ENCODE measurements around the gene XPA.
"Not testable (repeated sequence)": the region's sequence is repeated elsewhere in the genome, so short reads cannot be mapped to it uniquely, and the experiment has no call there.

The XPA gene

GRCh38 chr9:97696803-97697601 is at the start of gene XPA:
Gene XPA (minus strand): TSS chr9:97697340. CDS start chr9:97697292, 48 bp downstream.
- H3K4me3 ChIP-seq (replicated peaks; ENCODE audit: low read depth, low read length) = peak within 1 kb of the TSS; percentile 80
- TF ChIP-seq CTCF (IDR thresholded peaks at IDR 0.05; ENCODE audit: low read length, missing control alignments) = no peak
- peak; percentile 94 for DNase-seq (ENCODE audit: low read depth)

- no peak overlapping the region for H3K4me3 ChIP-seq (replicated peaks; ENCODE audit: low read depth, low read length)
- no peak for TF ChIP-seq CTCF (IDR thresholded peaks at IDR 0.05; ENCODE audit: low read length, missing control alignments)
- DNase-seq (ENCODE audit: low read depth) = no peak
These were observed 47.9 kb upstream of the XPA start for GRCh38 chr9:97744710-97745708.

GRCh38 chr9:97744025-97744424 is 46.9 kb upstream of the XPA start:
- not testable (repeated sequence) for DNase-seq (ENCODE audit: low read depth); H3K4me3 ChIP-seq (replicated peaks; ENCODE audit: low read depth, low read length)

GRCh38 chr9:97742545-97742944 is 45.4 kb upstream of the XPA start:
- no peak for DNase-seq (ENCODE audit: low read depth)
- no peak for TF ChIP-seq CTCF (IDR thresholded peaks at IDR 0.05; ENCODE audit: low read length, missing control alignments)
- H3K4me3 ChIP-seq (replicated peaks; ENCODE audit: low read depth, low read length) = no peak overlapping the region

GRCh38 chr9:97741947-97742346 is 44.8 kb upstream of the XPA start:
- no peak overlapping the region for H3K4me3 ChIP-seq (replicated peaks; ENCODE audit: low read depth, low read length)
- no peak for DNase-seq (ENCODE audit: low read depth)
- TF ChIP-seq CTCF (IDR thresholded peaks at IDR 0.05; ENCODE audit: low read length, missing control alignments) = no peak

GRCh38 chr9:97740848-97741821 is 44.0 kb upstream of the XPA start:
- TF ChIP-seq CTCF (IDR thresholded peaks at IDR 0.05; ENCODE audit: low read length, missing control alignments) = no peak
- peak overlapping the region; percentile 37 for H3K4me3 ChIP-seq (replicated peaks; ENCODE audit: low read depth, low read length)
- peak; percentile 62 for DNase-seq (ENCODE audit: low read depth)
